Right cardiac atrium (tissue), 5 donors: ENCODE results near the gene RPN1. TPM values are rescaled to one million over a fixed set of nuclear protein-coding genes. Genes with fewer than 3 reads are reported as not detected.

Experiments
- ATAC-seq, 2 donors: fragments of 200-7000 bp; cut with Tn5 transposase; one replicate each; pipeline versions ENCODE4 v1.8.0 to v1.9.1; 2020; ENCODE audit warnings: moderate library complexity in 2 of 2, mild to moderate bottlenecking in 1 of 2
- DNase-seq, 3 donors: peaks; one replicate each; pipeline ENCODE4 v3.0.0-alpha.2; 2020
- H3K27ac ChIP-seq: one replicate; pipeline ENCODE4 v1.5.1; 2013; ENCODE audit warnings: mild to moderate bottlenecking, low read length, control low read depth, moderate library complexity
- H3K27me3 ChIP-seq: one replicate; pipeline ENCODE4 v1.6.1; 2013; ENCODE audit not compliant: control insufficient read depth, insufficient read depth
- H3K4me1 ChIP-seq: one replicate; pipeline ENCODE4 v1.6.1; 2013; ENCODE audit warnings: low read length; ENCODE audit not compliant: control insufficient read depth, insufficient read depth
- H3K4me3 ChIP-seq: one replicate; pipeline ENCODE4 v1.5.1; 2013; ENCODE audit warnings: low read length, control low read depth
- H3K9me3 ChIP-seq: one replicate; pipeline ENCODE4 v1.6.1; 2013; ENCODE audit warnings: low read length; ENCODE audit not compliant: control insufficient read depth
- WGBS: extraction: QIAGEN DNeasy Blood & Tissue Kit; methylation state at CpG from one replicate; pipeline ENCODE4 v1.1.7; 2013; 5-methylcytosine and 5-hydroxymethylcytosine counted together
- intact Hi-C, 4 donors: fragments of 100-400 bp; cut with DNase I; formaldehyde crosslinking; loops; one replicate each; pipeline versions ENCODE4 v1.11.0 to v1.14.0; 2022 to 2023
- polyA plus RNA-seq: library from polyadenylated mRNA; stranded (reverse); fragments of 200-250 nt; gene quantifications from one replicate; pipeline ENCODE4 v1.2.3, GENCODE V29; 2013
- total RNA-seq, 4 donors: library from RNA; stranded (reverse); fragmentation: NEBNext Ultra II Directional; extraction: Animal tissue kit (Norgen Biotek cat#: 25700); gene quantifications; one replicate each; pipeline ENCODE4 v1.2.1, GENCODE V29; 2021
- donor health status: healthy with polysubstance abuse.
- donor health status: DM: no; HTN: yes; CAD: no.
- donor health status: DM: no; HTN: no; CAD: no.
- donor health status: DM: no; HTN: yes; CAD: no; lungs with severe emphysema.
- donor health status: DM: yes; HTN: yes; CAD: no.

Gene RPN1
- total and polyA plus RNA-seq, 5 donors: 85.1 to 164 (median 107) TPM

- Histone ChIP-seq H3K27me3 (no peaks in the 10 kb centered on the region), H3K9me3 (no peaks in the 10 kb centered on the region), H3K27ac (no peak overlapping the region), H3K4me3 (no peak overlapping the region), H3K4me1 (no peaks in the 10 kb centered on the region)
- DNase-seq: no peak
- 54% methylated on average over 10 of the region's 10 CpGs for WGBS
- ATAC-seq: no peak
- intact Hi-C loops: no loop called here
These were observed 72.9 kb downstream of the RPN1 start for GRCh38 chr3:128577711-128578110.

- no peak for DNase-seq
- H3K27ac ChIP-seq: no peak overlapping the region
- ATAC-seq: no peak
- no peaks in the 10 kb centered on the region for H3K4me1 ChIP-seq
- WGBS: 79% methylated on average over 10 of the region's 10 CpGs
- intact Hi-C loops: no loop called here
- H3K4me3 ChIP-seq: no peak overlapping the region
- no peaks in the 10 kb centered on the region for H3K27me3 ChIP-seq
- H3K9me3 ChIP-seq: no peaks in the 10 kb centered on the region
These were observed 74.3 kb downstream of the RPN1 start for GRCh38 chr3:128576290-128576689.

GRCh38 chr3:128575777-128576176, 74.8 kb downstream of the RPN1 start:
- Histone ChIP-seq H3K27ac (no peak overlapping the region), H3K4me1 (no peaks in the 10 kb centered on the region), H3K4me3 (no peak overlapping the region), H3K27me3 (no peaks in the 10 kb centered on the region), H3K9me3 (no peaks in the 10 kb centered on the region)
- intact Hi-C loops: no loop called here
- ATAC-seq (no peak), DNase-seq (no peak)
- 68% methylated on average over 12 of the region's 12 CpGs for WGBS

- Histone ChIP-seq H3K4me3 (no peak overlapping the region), H3K27me3 (no peaks in the 10 kb centered on the region), H3K9me3 (no peaks in the 10 kb centered on the region), H3K4me1 (no peaks in the 10 kb centered on the region), H3K27ac (no peak overlapping the region)
- WGBS: 30% methylated on average over 14 of the region's 14 CpGs
- intact Hi-C loops: no loop called here
- ATAC-seq (peak; percentile 68 to 93), DNase-seq (peak; percentile 74 to 77 (median 76))
These were observed 76.9 kb downstream of the RPN1 start for GRCh38 chr3:128573707-128574162.

- peak overlapping the region; percentile 25 for H3K27ac ChIP-seq
- DNase-seq (no peak), ATAC-seq (peak in 1 of 2 donors; percentile 66)
- WGBS: 32% methylated on average over 6 of the region's 6 CpGs
- peaks cover under 1% of the 10 kb centered on the region for H3K4me1 ChIP-seq
- H3K4me3 ChIP-seq: no peak overlapping the region
- H3K27me3 ChIP-seq: no peaks in the 10 kb centered on the region
- intact Hi-C loops: no loop called here
- H3K9me3 ChIP-seq: no peaks in the 10 kb centered on the region
These were observed 77.5 kb downstream of the RPN1 start for GRCh38 chr3:128573160-128573559.

- intact Hi-C loops: no loop called here
These were observed 77.9 kb downstream of the RPN1 start for GRCh38 chr3:128572644-128573105.

GRCh38 chr3:128572013-128572412, 78.6 kb downstream of the RPN1 start:
- H3K27ac ChIP-seq: no peak overlapping the region
- H3K4me1 ChIP-seq: peaks cover 3% of the 10 kb centered on the region
- no peak overlapping the region for H3K4me3 ChIP-seq
- intact Hi-C loops: no loop called here
- DNase-seq (no peak), ATAC-seq (no peak)
- 73% methylated on average over 13 of the region's 13 CpGs for WGBS
- no peaks in the 10 kb centered on the region for H3K27me3 ChIP-seq
- no peaks in the 10 kb centered on the region for H3K9me3 ChIP-seq

More at GRCh38 chr3:128572644-128573105, 77.9 kb downstream of the RPN1 start:
- DNase-seq: no peak
- Histone ChIP-seq H3K27ac (no peak overlapping the region), H3K4me1 (peaks cover 3% of the 10 kb centered on the region), H3K4me3 (no peak overlapping the region), H3K27me3 (no peaks in the 10 kb centered on the region), H3K9me3 (no peaks in the 10 kb centered on the region)
- 38% methylated on average over 5 of the region's 5 CpGs for WGBS
- no peak for ATAC-seq

Other genes starting within 250 kb of the RPN1 start
- gene DNAJB8, start 183.9 kb downstream of the RPN1 start, total RNA-seq: not detected
- not detected for gene DNAJB8, start 183.9 kb downstream of the RPN1 start, polyA plus RNA-seq
- gene GATA2, start 157.6 kb downstream of the RPN1 start, total RNA-seq: 10 to 100 TPM in 3 of 4 donors, 1 to 10 TPM in 1; 9.7 to 18.1 (median 15.4) TPM
- gene GATA2, start 157.6 kb downstream of the RPN1 start, polyA plus RNA-seq: 14.3 TPM
- gene RAB7A, start 75.4 kb upstream of the RPN1 start, total RNA-seq: 100 to 1,000 TPM; 228 to 242 (median 238) TPM
- gene RAB7A, start 75.4 kb upstream of the RPN1 start, polyA plus RNA-seq: 192 TPM
- gene ACAD9, start 228.8 kb upstream of the RPN1 start, total RNA-seq: 10 to 100 TPM; 34.7 to 42.4 (median 38.6) TPM
- gene ACAD9, start 228.8 kb upstream of the RPN1 start, polyA plus RNA-seq: 31.1 TPM